ENCODE data around the gene INSC. TPM values are rescaled to one million over a fixed set of nuclear protein-coding genes. Genes with fewer than 3 reads are reported as not detected.
A peak's percentile ranks its signal among the peaks of the same experiment; 100 is the strongest.

INSC gene
- polyA plus RNA-seq, 3 donors: not detected

GRCh38 chr11:15159085-15159484 lies 44.4 kb downstream of the INSC start:
- peak; percentile 19 for TF ChIP-seq CTCF (IDR thresholded peaks at IDR 0.05)
- no peak overlapping the region for H3K4me2 ChIP-seq (replicated peaks; ENCODE audit: extremely low read depth, low read length, poor library complexity, severe bottlenecking)
- H3K79me2 ChIP-seq (ENCODE audit: insufficient read depth, low read length): no peaks in the 10 kb centered on the region
- no peak overlapping the region for H3K9ac ChIP-seq (ENCODE audit: insufficient read depth, low read length, poor library complexity, severe bottlenecking)
- H3K4me3 ChIP-seq (replicated peaks in 1 of 3; ENCODE audit: low read depth in 2 of 3, low read length in 3 of 3): no peak overlapping the region
- no peak overlapping the region for H3K27ac ChIP-seq (ENCODE audit: low read depth in 1 of 2, low read length in 2 of 2)
- no peaks in the 10 kb centered on the region for H3K9me3 ChIP-seq (replicated peaks in 1 of 2; ENCODE audit: control insufficient read depth in 1 of 2, insufficient read depth in 1 of 2, low read length in 2 of 2)
- 100% methylated on average over 1 of the region's 2 CpGs for WGBS (ENCODE audit: insufficient coverage)
- H2AFZ ChIP-seq (ENCODE audit: insufficient read depth, low read depth, low read length, poor library complexity, severe bottlenecking): no peak overlapping the region
- Mint-ChIP-seq H3K4me1 (peaks cover 29% of the 10 kb centered on the region), H3K4me3 (no peak overlapping the region), H3K36me3 (no peaks in the 10 kb centered on the region), H3K27ac (no peak overlapping the region), H3K9me3 (peaks cover 0 to 1% (median 0%) of the 10 kb centered on the region in 7 donors), H3K27me3 (ENCODE audit: low read depth in 3 of 3) (peaks cover 0 to 2% (median 0%) of the 10 kb centered on the region in 3 donors)
- H4K20me1 ChIP-seq (ENCODE audit: insufficient read depth, low read length): no peaks in the 10 kb centered on the region
- no peaks in the 10 kb centered on the region for H3K27me3 ChIP-seq (ENCODE audit: control insufficient read depth in 2 of 2, insufficient read depth in 2 of 2, low read length in 2 of 2)
- H3K4me1 ChIP-seq (ENCODE audit: control insufficient read depth in 1 of 2, insufficient read depth in 2 of 2, low read length in 2 of 2): peaks cover 7 to 11% of the 10 kb centered on the region in 2 donors
- DNase-seq: no peak
- intact Hi-C loops (cut with micrococcal nuclease): no loop called here
- H3K36me3 ChIP-seq (replicated peaks in 1 of 2; ENCODE audit: control insufficient read depth in 1 of 2, insufficient read depth in 2 of 2, low read length in 2 of 2): no peaks in the 10 kb centered on the region

GRCh38 chr11:15161790-15162189 lies 47.1 kb downstream of the INSC start:
- peaks cover 0 to 2% (median 0%) of the 10 kb centered on the region in 3 donors for H3K27me3 Mint-ChIP-seq (ENCODE audit: low read depth in 3 of 3)
- peaks cover 0 to 6% (median 1%) of the 10 kb centered on the region in 7 donors for H3K9me3 Mint-ChIP-seq
- peaks cover 23 to 24% of the 10 kb centered on the region in 2 donors for H3K4me1 ChIP-seq (ENCODE audit: control insufficient read depth in 1 of 2, insufficient read depth in 2 of 2, low read length in 2 of 2)
- H3K9me3 ChIP-seq (replicated peaks in 1 of 2; ENCODE audit: control insufficient read depth in 1 of 2, insufficient read depth in 1 of 2, low read length in 2 of 2): peaks cover 0 to 3% of the 10 kb centered on the region in 2 donors
- no peak overlapping the region for H3K4me3 Mint-ChIP-seq
- no peak overlapping the region for H3K27ac ChIP-seq (ENCODE audit: low read depth in 1 of 2, low read length in 2 of 2)
- H2AFZ ChIP-seq (ENCODE audit: insufficient read depth, low read depth, low read length, poor library complexity, severe bottlenecking): no peak overlapping the region
- no peaks in the 10 kb centered on the region for H3K27me3 ChIP-seq (ENCODE audit: control insufficient read depth in 2 of 2, insufficient read depth in 2 of 2, low read length in 2 of 2)
- no peaks in the 10 kb centered on the region for H3K36me3 ChIP-seq (replicated peaks in 1 of 2; ENCODE audit: control insufficient read depth in 1 of 2, insufficient read depth in 2 of 2, low read length in 2 of 2)
- no peak overlapping the region for H3K9ac ChIP-seq (ENCODE audit: insufficient read depth, low read length, poor library complexity, severe bottlenecking)
- no CpG with 5 or more reads among the region's 1 CpG for WGBS (ENCODE audit: insufficient coverage)
- H3K4me1 Mint-ChIP-seq: peaks cover 54% of the 10 kb centered on the region
- no peak for TF ChIP-seq CTCF (IDR thresholded peaks at IDR 0.05)
- no peak overlapping the region for H3K4me2 ChIP-seq (replicated peaks; ENCODE audit: extremely low read depth, low read length, poor library complexity, severe bottlenecking)
- H4K20me1 ChIP-seq (ENCODE audit: insufficient read depth, low read length): no peaks in the 10 kb centered on the region
- H3K79me2 ChIP-seq (ENCODE audit: insufficient read depth, low read length): no peaks in the 10 kb centered on the region
- H3K27ac Mint-ChIP-seq: peak overlapping the region in 1 of 7 donors; percentile 68
- no peak overlapping the region for H3K4me3 ChIP-seq (replicated peaks in 1 of 3; ENCODE audit: low read depth in 2 of 3, low read length in 3 of 3)
- intact Hi-C loops (cut with micrococcal nuclease): no loop called here
- H3K36me3 Mint-ChIP-seq: no peaks in the 10 kb centered on the region
- DNase-seq: no peak

Measured in CD14-positive monocyte (primary cell).